ENCODE measurements around the gene MIA2.
"Not testable (repeated sequence)": the region's sequence is repeated elsewhere in the genome, so short reads cannot be mapped to it uniquely, and the experiment has no call there.

The MIA2 gene

DNA sequence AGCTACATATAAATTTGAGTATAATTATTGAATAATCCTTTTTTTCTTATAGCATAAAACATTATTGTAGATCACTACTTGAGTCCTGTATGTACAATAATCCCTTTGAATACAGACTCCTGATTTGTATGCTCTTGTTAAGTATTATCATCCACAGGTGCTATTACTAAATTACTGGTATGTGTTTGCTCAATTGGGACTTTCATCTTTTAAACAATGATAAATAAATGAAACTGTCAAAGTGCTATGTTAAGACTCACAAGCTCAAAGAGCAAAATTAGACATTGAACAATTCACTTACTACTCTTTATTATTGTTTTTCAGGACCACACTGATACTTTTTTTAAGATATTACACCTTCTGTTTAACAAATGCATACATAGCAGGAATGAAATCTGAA, 17.8 kb downstream of the MIA2 start:
- DNase-seq (no peak), ATAC-seq (no peak)
- H3K27me3 Mint-ChIP-seq: peaks cover 13% of the 10 kb centered on the region
- peaks cover 0 to 4% of the 10 kb centered on the region in 2 donors for H3K9me3 Mint-ChIP-seq
- no peak overlapping the region for H3K27ac Mint-ChIP-seq
- no peaks in the 10 kb centered on the region for H3K4me1 Mint-ChIP-seq
- H3K4me3 Mint-ChIP-seq: no peak overlapping the region

DNA sequence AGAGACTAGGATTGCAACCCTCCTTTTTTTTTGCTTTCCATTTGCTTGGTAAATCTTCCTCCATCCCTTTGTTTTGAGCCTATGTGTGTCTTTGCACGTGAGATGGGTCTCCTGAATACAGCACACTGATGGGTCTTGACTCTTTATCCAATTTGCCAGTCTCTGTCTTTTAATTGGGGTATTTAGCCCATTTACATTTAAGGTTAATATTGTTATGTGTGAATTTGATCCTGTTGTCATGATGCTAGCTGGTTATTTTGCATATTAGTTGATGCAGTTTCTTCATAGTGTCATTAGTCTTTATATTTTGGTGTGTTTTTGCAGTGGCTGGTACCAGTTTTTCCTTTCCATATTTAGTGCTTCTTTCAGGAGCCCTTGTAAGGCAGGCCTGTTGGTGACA, 23.7 kb downstream of the MIA2 start:
- H3K9me3 Mint-ChIP-seq: peaks cover 16 to 18% of the 10 kb centered on the region in 2 donors
- ATAC-seq, H3K4me3 Mint-ChIP-seq, H3K27ac Mint-ChIP-seq, H3K4me1 Mint-ChIP-seq, H3K27me3 Mint-ChIP-seq, DNase-seq: not testable (repeated sequence)

DNA sequence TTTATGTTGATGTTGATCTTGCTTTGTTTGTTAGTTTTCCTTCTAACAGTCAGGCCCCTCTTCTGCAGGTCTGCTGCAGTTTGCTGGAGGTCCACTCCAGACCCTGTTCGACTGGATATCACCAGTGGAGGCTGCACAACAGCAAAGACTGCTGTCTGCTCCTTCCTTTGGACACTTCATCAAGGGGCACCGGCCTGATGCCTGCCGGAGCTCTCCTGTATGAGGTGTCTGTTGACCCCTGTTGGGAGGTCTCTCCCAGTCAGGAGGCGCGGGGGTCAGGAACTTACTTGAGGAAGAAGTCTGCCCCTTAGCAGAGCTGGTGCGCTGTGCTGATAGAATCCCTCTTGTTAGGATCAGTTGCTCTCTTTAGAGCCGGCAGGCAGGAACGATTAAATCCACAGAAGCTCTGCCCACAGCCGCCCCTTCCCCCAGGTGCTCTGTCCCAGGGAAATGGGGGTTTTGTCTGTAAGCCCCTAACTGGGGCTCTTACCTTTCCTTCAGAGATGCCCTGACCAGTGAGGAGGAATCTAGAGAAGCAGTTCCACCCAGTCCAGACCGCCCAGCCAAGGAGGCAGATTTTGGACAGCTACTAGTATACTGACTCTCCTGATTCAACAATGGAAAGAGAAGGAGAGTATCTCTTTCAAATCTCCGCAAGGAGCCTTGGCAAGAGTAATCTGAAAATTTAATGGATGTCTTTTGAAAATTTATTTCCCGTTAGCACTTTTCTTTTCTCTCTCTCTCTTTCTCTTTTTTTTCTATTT, 25.2 kb downstream of the MIA2 start:
- ATAC-seq (no peak), DNase-seq (no peak)
- H3K4me1 Mint-ChIP-seq: peaks cover 7% of the 10 kb centered on the region
- no peaks in the 10 kb centered on the region for H3K27me3 Mint-ChIP-seq
- peaks cover 18 to 20% of the 10 kb centered on the region in 2 donors for H3K9me3 Mint-ChIP-seq
- no peak overlapping the region for H3K27ac Mint-ChIP-seq
- no peak overlapping the region for H3K4me3 Mint-ChIP-seq

DNA sequence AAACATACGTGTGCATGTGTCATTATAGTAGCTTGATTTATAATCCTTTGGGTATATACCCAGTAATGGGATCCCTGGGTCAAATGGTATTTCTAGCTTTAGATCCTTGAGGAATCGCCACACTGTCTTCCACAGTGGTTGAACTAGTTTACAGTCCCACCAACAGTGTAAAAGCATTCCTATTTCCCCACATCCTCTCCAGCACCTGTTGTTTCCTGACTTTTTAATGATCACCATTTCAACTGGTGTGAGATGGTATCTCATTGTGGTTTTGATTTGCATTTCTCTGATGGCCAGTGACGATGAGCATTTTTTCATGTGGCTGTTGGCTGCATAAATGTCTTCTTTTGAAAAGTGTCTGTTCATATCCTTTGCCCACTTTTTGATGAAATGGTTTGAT, 26.4 kb downstream of the MIA2 start:
- not testable (repeated sequence) for H3K4me3 Mint-ChIP-seq, ATAC-seq, H3K4me1 Mint-ChIP-seq, H3K27ac Mint-ChIP-seq, DNase-seq, H3K27me3 Mint-ChIP-seq
- H3K9me3 Mint-ChIP-seq: peaks cover 18 to 19% of the 10 kb centered on the region in 2 donors

DNA sequence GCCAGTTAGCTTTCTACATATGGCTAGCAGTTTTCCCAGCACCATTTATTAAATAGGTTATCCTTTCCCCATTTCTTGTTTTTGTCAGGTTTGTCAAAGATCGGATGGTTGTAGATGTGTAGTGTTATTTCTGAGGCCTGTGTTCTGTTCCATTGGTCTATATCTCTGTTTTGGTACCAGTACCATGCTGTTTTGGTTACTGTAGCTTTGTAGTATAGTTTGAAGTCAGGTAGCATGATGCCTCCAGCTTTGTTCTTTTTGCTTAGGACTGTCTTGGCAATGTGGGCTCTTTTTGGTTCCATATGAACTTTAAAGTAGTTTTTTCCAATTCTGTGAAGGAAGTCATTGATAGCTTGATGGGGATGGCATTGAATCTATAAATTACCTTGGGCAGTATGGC, 28.5 kb downstream of the MIA2 start:
- peaks cover 16% of the 10 kb centered on the region for H3K4me1 Mint-ChIP-seq
- ATAC-seq, DNase-seq, H3K4me3 Mint-ChIP-seq, H3K27me3 Mint-ChIP-seq, H3K27ac Mint-ChIP-seq: not testable (repeated sequence)
- H3K9me3 Mint-ChIP-seq: peaks cover 14 to 19% of the 10 kb centered on the region in 2 donors

DNA sequence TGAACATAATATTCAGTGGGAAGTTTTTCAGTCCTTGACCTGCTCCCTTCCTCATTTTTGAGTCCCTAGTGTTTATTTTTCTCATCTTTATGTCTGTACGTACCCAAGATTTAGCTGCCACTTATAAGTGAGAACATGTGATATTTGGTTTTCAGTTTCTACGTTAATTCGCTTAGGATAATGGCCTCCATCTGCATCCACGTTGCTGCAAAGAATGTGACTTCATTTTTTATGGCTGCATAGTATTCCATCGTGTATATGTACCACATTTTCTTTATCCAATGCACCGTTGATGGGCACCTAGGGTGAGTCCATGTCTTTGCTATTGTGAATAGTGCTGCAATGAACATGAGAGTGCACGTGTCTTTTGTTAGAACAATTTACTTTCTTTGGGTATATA, 30.3 kb downstream of the MIA2 start:
- no peak overlapping the region for H3K27ac Mint-ChIP-seq
- ATAC-seq (no peak), DNase-seq (no peak)
- no peak overlapping the region for H3K4me3 Mint-ChIP-seq
- peaks cover 0 to 7% of the 10 kb centered on the region in 2 donors for H3K9me3 Mint-ChIP-seq
- H3K4me1 Mint-ChIP-seq: peaks cover 27% of the 10 kb centered on the region
- H3K27me3 Mint-ChIP-seq: no peaks in the 10 kb centered on the region

DNA sequence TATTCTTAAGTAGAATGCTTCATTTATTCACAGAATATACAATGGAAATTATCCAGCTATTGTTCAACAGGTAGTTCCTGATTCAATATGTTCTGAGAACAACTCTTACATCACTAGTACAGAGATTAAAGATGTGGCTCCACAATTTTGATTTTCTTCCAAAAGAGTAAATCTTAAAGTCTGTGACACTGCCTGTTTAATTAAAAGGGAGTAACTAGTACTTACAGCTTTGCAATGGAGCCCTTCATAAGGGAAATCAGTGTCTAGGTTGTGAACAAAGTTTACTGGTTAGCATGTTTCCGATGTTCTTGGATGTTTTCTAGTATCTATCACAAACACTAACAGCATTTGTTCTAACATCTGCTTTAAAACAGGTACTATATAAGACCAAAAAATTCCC, 30.8 kb downstream of the MIA2 start:
- Mint-ChIP-seq H3K27ac (no peak overlapping the region), H3K4me1 (peaks cover 32% of the 10 kb centered on the region), H3K4me3 (no peak overlapping the region), H3K27me3 (no peaks in the 10 kb centered on the region), H3K9me3 (peaks cover 0 to 7% of the 10 kb centered on the region in 2 donors)
- no peak for DNase-seq
- no peak for ATAC-seq

DNA sequence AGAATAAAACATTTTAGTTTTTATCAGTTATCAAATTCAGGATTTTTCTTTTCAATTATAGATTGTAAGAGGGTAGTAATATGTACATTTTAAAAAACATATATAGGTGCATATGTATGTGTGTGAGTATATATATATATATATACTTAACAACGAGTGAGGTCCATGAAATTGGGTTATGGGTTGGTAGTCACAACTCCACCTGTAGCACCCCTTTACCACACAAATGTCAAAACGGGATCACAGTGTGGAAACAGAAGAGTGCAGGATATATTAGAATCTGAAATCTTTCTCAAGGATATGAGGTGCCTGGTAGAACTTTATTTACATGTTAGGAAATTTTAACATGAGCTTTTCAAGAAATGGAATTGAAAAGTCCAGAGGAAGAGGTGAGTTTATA, 31.3 kb downstream of the MIA2 start:
- ATAC-seq: no peak
- Mint-ChIP-seq H3K4me3 (peak overlapping the region; percentile 1 to 44), H3K27me3 (no peaks in the 10 kb centered on the region), H3K27ac (no peak overlapping the region), H3K4me1 (peaks cover 37% of the 10 kb centered on the region), H3K9me3 (peaks cover 0 to 7% of the 10 kb centered on the region in 2 donors)
- no peak for DNase-seq

DNA sequence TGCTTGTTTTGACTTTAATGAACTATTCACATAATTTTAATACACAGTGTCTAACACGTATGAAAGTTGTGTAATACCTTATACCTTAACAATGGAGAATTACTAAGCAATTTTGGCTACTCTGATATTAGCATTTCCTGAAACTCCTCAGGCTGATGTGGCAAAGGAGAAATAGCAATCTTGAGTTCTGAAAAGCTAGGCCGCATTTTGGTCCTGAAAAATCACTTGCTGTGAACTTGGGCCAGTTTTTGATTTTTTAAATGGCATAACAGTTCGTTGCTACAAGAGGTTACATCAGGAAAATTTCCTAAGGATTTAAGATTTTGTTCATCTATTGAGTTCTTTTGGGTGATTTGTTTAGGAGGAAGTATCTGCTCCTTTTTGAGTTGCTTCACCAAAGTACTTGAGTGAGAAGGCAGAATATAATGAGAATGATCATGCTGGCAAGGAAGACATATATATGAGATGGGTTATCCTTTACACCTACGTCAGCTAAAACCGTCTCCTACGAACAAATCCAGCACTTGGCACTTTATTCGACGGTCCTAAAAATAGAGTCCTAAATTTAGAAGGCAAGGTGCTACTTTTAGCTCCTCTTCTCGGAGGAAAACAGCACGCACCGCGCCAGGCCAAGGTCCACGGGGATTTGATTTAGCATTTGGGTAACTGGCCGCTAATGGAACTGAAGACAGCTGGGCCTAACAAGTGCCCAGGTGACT, 32.2 kb downstream of the MIA2 start:
- Mint-ChIP-seq H3K4me1 (peaks cover 46% of the 10 kb centered on the region), H3K4me3 (peak overlapping the region; percentile 85 to 88), H3K27ac (peak overlapping the region; percentile 100), H3K9me3 (peaks cover 0 to 7% of the 10 kb centered on the region in 2 donors), H3K27me3 (no peaks in the 10 kb centered on the region)
- no peak for DNase-seq
- ATAC-seq: no peak

DNA sequence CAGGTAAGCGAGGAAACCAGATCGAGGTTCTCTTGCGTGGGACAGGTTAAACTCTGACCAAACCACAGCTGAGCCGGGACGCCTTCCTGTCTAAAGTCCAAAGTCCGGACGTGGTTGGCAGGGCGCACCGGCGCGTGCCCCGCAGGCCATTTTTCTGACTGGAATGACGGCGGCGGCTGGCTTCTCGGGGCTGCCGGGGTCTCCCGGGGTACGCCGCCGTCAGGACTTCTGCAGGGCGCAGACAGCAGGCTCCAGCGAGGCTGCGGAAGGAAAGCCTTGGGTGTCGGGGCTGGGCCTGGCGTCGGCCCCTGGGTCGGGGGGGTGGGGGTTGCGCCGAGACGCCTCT, 32.8 kb downstream of the MIA2 start:
- Mint-ChIP-seq H3K27me3 (no peaks in the 10 kb centered on the region), H3K4me3 (peak overlapping the region; percentile 85 to 88), H3K9me3 (peaks cover under 1 to 7% of the 10 kb centered on the region in 2 donors), H3K4me1 (peaks cover 51% of the 10 kb centered on the region), H3K27ac (peak overlapping the region; percentile 100)
- ATAC-seq: peak; percentile 45
- no peak for DNase-seq

DNA sequence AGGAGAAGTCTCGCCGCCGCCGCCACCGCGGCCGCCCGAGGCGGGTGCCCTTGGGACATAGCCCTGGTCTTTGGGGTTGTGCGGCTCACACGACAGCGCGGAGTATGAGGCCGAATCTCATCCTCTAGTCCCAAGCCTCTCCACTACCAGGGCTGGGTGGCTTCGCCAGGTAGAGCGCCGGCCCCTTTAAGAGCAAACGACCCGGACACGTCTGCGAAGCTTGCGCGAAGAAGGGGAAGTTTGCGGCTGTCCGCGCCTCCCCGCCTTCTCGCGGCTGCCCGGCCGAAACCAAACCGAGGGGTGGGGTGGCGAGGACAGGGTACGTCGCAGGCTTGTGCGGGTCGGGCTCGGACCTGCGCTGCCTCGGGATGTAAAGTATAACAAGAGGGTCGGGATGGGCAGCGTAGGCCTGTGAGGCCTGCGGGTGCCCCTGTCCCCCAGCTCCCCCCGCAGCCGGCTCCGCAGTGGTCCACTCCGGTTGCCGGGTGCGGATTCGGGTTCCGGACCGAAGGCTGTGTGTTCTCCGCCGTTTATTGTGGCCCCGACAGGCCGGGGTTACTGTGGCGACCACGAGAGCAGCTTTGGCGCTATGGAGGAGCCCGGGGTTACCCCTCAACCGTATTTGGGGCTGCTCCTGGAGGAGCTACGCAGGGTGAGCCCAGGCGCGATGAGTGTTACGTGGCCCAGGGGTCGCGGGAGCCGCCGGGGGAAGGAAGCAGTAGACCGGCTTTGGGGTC, 33.3 kb downstream of the MIA2 start:
- DNase-seq (peak; percentile 87), ATAC-seq (peak; percentile 86)
- Mint-ChIP-seq H3K4me3 (peak overlapping the region; percentile 85 to 88), H3K4me1 (peaks cover 57% of the 10 kb centered on the region), H3K27me3 (no peaks in the 10 kb centered on the region), H3K9me3 (peaks cover 6 to 7% of the 10 kb centered on the region in 2 donors), H3K27ac (peak overlapping the region; percentile 100)

DNA sequence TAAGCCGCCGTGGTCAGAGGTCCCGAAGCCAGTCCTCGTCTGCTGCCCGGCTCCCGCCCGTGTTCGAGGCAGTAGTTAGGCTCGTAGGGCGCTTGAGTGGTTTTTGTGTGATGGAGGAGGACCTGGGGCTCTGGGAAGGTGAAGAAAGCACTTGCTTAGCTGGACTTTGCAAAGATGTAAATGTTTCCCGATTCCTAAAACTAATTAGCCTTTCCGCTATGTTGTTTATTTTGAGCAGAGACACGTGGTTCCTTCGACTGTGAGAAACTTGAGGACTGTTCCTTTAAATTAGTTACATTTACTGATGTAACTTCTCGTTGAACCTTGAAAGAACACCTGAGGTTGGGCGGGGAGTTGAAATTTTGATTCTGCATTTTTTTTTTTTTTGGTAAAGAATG, 33.9 kb downstream of the MIA2 start:
- ATAC-seq: peak; percentile 56
- H3K9me3 Mint-ChIP-seq: peaks cover 6 to 7% of the 10 kb centered on the region in 2 donors
- H3K4me3 Mint-ChIP-seq: peak overlapping the region; percentile 85 to 88
- DNase-seq: no peak
- H3K4me1 Mint-ChIP-seq: peaks cover 62% of the 10 kb centered on the region
- H3K27ac Mint-ChIP-seq: peak overlapping the region; percentile 100
- no peaks in the 10 kb centered on the region for H3K27me3 Mint-ChIP-seq

DNA sequence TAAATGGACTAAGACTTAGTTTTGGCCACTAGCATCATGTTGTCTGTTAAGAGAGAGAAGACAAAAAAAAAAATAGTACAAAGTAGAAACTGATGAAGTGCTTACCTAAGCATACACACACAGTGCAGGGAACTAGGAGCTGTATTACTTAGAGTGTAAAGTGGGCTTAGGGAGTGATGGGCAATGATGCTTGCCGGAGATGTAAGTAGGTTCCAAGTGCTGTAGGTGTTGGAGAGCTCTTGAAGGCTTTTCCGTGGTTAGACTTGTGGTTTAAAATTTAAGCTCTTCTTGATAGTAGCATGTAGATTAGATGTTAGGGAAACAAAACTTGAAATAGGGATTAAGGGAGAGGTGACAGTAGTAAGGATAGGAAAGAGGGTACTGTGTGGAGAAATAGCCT, 34.7 kb downstream of the MIA2 start:
- no peaks in the 10 kb centered on the region for H3K27me3 Mint-ChIP-seq
- peak overlapping the region; percentile 100 for H3K27ac Mint-ChIP-seq
- H3K9me3 Mint-ChIP-seq: peaks cover 10 to 11% of the 10 kb centered on the region in 2 donors
- H3K4me1 Mint-ChIP-seq: peaks cover 70% of the 10 kb centered on the region
- ATAC-seq (peak; percentile 19), DNase-seq (peak in 1 of 2 donors; percentile 31)
- H3K4me3 Mint-ChIP-seq: peak overlapping the region; percentile 85 to 88

DNA sequence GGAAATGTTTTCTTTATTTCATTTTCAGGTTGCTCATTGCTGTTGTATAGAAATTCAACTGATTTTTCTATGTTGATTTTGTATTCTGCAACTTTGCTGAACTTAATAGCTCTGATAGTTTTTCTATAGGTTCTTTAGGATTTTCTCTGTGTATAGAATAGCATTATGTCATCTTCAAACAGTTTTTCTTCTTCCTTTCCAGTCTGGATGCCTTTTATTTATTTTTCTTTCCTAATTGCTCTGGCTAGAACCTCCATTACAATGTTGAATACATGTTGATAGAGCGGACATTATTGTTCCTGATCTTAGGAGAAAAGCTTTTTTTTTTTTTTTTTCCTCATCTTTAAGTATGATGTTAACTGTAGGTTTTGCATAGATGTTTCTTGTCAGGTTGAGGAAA, 39.2 kb downstream of the MIA2 start:
- DNase-seq (no peak), ATAC-seq (no peak)
- H3K9me3 Mint-ChIP-seq: peaks cover 7 to 15% of the 10 kb centered on the region in 2 donors
- H3K27ac Mint-ChIP-seq: no peak overlapping the region
- peaks cover 84% of the 10 kb centered on the region for H3K4me1 Mint-ChIP-seq
- H3K4me3 Mint-ChIP-seq: no peak overlapping the region
- H3K27me3 Mint-ChIP-seq: no peaks in the 10 kb centered on the region

DNA sequence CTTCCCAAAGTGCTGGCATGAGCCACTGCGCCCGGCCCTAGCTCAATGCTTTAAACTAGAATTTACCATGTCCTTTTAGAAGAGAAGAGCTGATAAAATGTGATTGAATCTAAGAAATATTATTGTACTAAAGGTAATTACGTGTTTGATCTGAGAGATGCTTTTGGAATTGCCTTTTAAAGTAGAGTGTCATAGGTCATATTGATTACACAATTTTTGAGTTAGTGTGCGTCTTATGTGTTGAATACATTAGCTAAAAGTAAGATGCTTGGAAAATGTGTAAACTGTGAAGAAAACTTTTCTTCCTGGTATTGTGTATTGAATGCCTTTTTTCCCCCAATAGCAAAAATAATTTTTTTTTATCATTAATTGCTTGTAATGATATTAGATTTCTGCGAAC, 41.7 kb downstream of the MIA2 start:
- no peak overlapping the region for H3K4me3 Mint-ChIP-seq
- peak overlapping the region in 1 of 2 donors; percentile 64 for H3K27ac Mint-ChIP-seq
- no peak for ATAC-seq
- no peak for DNase-seq
- no peaks in the 10 kb centered on the region for H3K27me3 Mint-ChIP-seq
- peaks cover 77% of the 10 kb centered on the region for H3K4me1 Mint-ChIP-seq
- H3K9me3 Mint-ChIP-seq: peaks cover 7 to 15% of the 10 kb centered on the region in 2 donors

DNA sequence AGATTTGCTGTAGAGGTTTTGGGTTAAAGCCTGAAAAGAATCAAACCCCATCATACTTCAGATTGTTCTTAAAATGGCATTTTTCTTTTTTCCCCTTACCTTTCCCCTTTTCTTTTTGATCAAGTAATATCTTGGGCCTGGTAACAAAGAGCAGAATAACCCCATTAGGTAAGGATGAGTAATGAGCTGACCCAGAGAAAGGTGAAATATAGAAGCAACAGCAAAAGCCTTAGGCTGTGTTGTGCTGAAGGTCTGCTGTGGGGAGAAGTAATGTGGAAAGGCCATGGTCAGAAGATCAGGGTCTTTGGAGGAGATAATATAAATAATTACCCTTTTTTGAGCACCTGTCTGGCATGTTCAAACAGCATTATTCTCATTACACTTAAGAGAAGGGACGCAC, 42.3 kb downstream of the MIA2 start:
- ATAC-seq: no peak
- peaks cover 71% of the 10 kb centered on the region for H3K4me1 Mint-ChIP-seq
- H3K4me3 Mint-ChIP-seq: no peak overlapping the region
- H3K27me3 Mint-ChIP-seq: no peaks in the 10 kb centered on the region
- no peak for DNase-seq
- H3K9me3 Mint-ChIP-seq: peaks cover 7 to 15% of the 10 kb centered on the region in 2 donors
- no peak overlapping the region for H3K27ac Mint-ChIP-seq
